ENCODE data around the gene SMPDL3B. TPM values are rescaled to one million over a fixed set of nuclear protein-coding genes. Genes with fewer than 3 reads are reported as not detected.

SMPDL3B gene
- polyA plus RNA-seq, 3 donors: 0.13 to 0.21 TPM; not detected in 1

GRCh38 chr1:27952147-27952546 lies 17.3 kb downstream of the SMPDL3B start:
- Mint-ChIP-seq H3K4me3 (no peak overlapping the region), H3K4me1 (peaks cover 3% of the 10 kb centered on the region), H3K27ac (no peak overlapping the region), H3K36me3 (no peaks in the 10 kb centered on the region), H3K27me3 (ENCODE audit: low read depth in 3 of 3) (peaks cover 0 to 3% (median 3%) of the 10 kb centered on the region in 3 donors), H3K9me3 (peaks cover 0 to 3% (median 0%) of the 10 kb centered on the region in 7 donors)
- H3K79me2 ChIP-seq (ENCODE audit: insufficient read depth, low read length): no peaks in the 10 kb centered on the region
- intact Hi-C loops (cut with micrococcal nuclease): no loop called here
- H3K4me2 ChIP-seq (replicated peaks; ENCODE audit: extremely low read depth, low read length, poor library complexity, severe bottlenecking): no peak overlapping the region
- no peak for DNase-seq
- no peaks in the 10 kb centered on the region for H4K20me1 ChIP-seq (ENCODE audit: insufficient read depth, low read length)
- H3K36me3 ChIP-seq (replicated peaks in 1 of 2; ENCODE audit: control insufficient read depth in 1 of 2, insufficient read depth in 2 of 2, low read length in 2 of 2): no peaks in the 10 kb centered on the region
- H3K9me3 ChIP-seq (replicated peaks in 1 of 2; ENCODE audit: control insufficient read depth in 1 of 2, insufficient read depth in 1 of 2, low read length in 2 of 2): no peaks in the 10 kb centered on the region
- H3K4me1 ChIP-seq (ENCODE audit: control insufficient read depth in 1 of 2, insufficient read depth in 2 of 2, low read length in 2 of 2): no peaks in the 10 kb centered on the region
- H2AFZ ChIP-seq (ENCODE audit: insufficient read depth, low read depth, low read length, poor library complexity, severe bottlenecking): no peak overlapping the region
- no CpG with 5 or more reads among the region's 3 CpGs for WGBS (ENCODE audit: insufficient coverage)
- TF ChIP-seq CTCF (IDR thresholded peaks at IDR 0.05): no peak
- no peak overlapping the region for H3K27ac ChIP-seq (ENCODE audit: low read depth in 1 of 2, low read length in 2 of 2)
- H3K27me3 ChIP-seq (ENCODE audit: control insufficient read depth in 2 of 2, insufficient read depth in 2 of 2, low read length in 2 of 2): no peaks in the 10 kb centered on the region
- H3K4me3 ChIP-seq (replicated peaks in 1 of 3; ENCODE audit: low read depth in 2 of 3, low read length in 3 of 3): no peak overlapping the region
- H3K9ac ChIP-seq (ENCODE audit: insufficient read depth, low read length, poor library complexity, severe bottlenecking): no peak overlapping the region

GRCh38 chr1:27954186-27954585 lies 19.4 kb downstream of the SMPDL3B start:
- Mint-ChIP-seq H3K27ac (no peak overlapping the region), H3K4me1 (peaks cover 9% of the 10 kb centered on the region), H3K27me3 (ENCODE audit: low read depth in 3 of 3) (peaks cover 0 to 3% (median 3%) of the 10 kb centered on the region in 3 donors), H3K36me3 (no peaks in the 10 kb centered on the region), H3K4me3 (no peak overlapping the region), H3K9me3 (peaks cover 0 to 3% (median 0%) of the 10 kb centered on the region in 7 donors)
- Histone ChIP-seq H4K20me1 (ENCODE audit: insufficient read depth, low read length) (no peaks in the 10 kb centered on the region), H3K36me3 (replicated peaks in 1 of 2; ENCODE audit: control insufficient read depth in 1 of 2, insufficient read depth in 2 of 2, low read length in 2 of 2) (no peaks in the 10 kb centered on the region), H3K4me2 (replicated peaks; ENCODE audit: extremely low read depth, low read length, poor library complexity, severe bottlenecking) (no peak overlapping the region), H3K27ac (ENCODE audit: low read depth in 1 of 2, low read length in 2 of 2) (no peak overlapping the region), H3K9me3 (replicated peaks in 1 of 2; ENCODE audit: control insufficient read depth in 1 of 2, insufficient read depth in 1 of 2, low read length in 2 of 2) (no peaks in the 10 kb centered on the region), H2AFZ (ENCODE audit: insufficient read depth, low read depth, low read length, poor library complexity, severe bottlenecking) (no peak overlapping the region), H3K79me2 (ENCODE audit: insufficient read depth, low read length) (no peaks in the 10 kb centered on the region), H3K27me3 (ENCODE audit: control insufficient read depth in 2 of 2, insufficient read depth in 2 of 2, low read length in 2 of 2) (no peaks in the 10 kb centered on the region), H3K4me3 (replicated peaks in 1 of 3; ENCODE audit: low read depth in 2 of 3, low read length in 3 of 3) (no peak overlapping the region), H3K9ac (ENCODE audit: insufficient read depth, low read length, poor library complexity, severe bottlenecking) (no peak overlapping the region), H3K4me1 (ENCODE audit: control insufficient read depth in 1 of 2, insufficient read depth in 2 of 2, low read length in 2 of 2) (peaks cover 8 to 9% of the 10 kb centered on the region in 2 donors)
- TF ChIP-seq CTCF (IDR thresholded peaks at IDR 0.05): no peak
- DNase-seq: no peak
- 97% methylated on average over 10 of the region's 10 CpGs for WGBS (ENCODE audit: insufficient coverage)
- intact Hi-C loops (cut with micrococcal nuclease): no loop called here
